GM21526 (cell line): ENCODE data around the gene KLHL3.
A peak's percentile ranks its signal among the peaks of the same experiment; 100 is the strongest.
"Not testable (repeated sequence)": the region's sequence is repeated elsewhere in the genome, so short reads cannot be mapped to it uniquely, and the experiment has no call there.

Experiments used
- ATAC-seq: cut with Tn5 transposase; IDR thresholded peaks from one replicate; pipeline ENCODE4 v1.9.1; 2021; ENCODE audit warnings: moderate library complexity; ENCODE audit not compliant: unreplicated experiment, low FRiP score

Gene KLHL3

GRCh38 chr5:137735555-137736284 lies at the start of gene KLHL3:
Gene KLHL3 (minus strand): TSS chr5:137736089. CDS start chr5:137735646, 443 bp downstream.
- peak; percentile 61 for ATAC-seq

GRCh38 chr5:137782984-137783536 lies 47.2 kb upstream of the KLHL3 start:
- ATAC-seq: no peak

GRCh38 chr5:137782055-137782454 lies 46.2 kb upstream of the KLHL3 start:
- no peak for ATAC-seq

GRCh38 chr5:137778772-137779564 lies 43.1 kb upstream of the KLHL3 start:
- ATAC-seq: no peak

- not testable (repeated sequence) for ATAC-seq
Measured at GRCh38 chr5:137767937-137768336, 32.0 kb upstream of the KLHL3 start.

- ATAC-seq: no peak
Measured at GRCh38 chr5:137761566-137761965, 25.7 kb upstream of the KLHL3 start.

- ATAC-seq: no peak
Measured at GRCh38 chr5:137760719-137761516, 25.0 kb upstream of the KLHL3 start.

GRCh38 chr5:137760294-137760693 lies 24.4 kb upstream of the KLHL3 start:
- ATAC-seq: no peak

- peak; percentile 39 for ATAC-seq
Measured at GRCh38 chr5:137758715-137759306, 22.9 kb upstream of the KLHL3 start.

GRCh38 chr5:137758121-137758520 lies 22.2 kb upstream of the KLHL3 start:
- ATAC-seq: no peak

GRCh38 chr5:137757634-137758033 lies 21.7 kb upstream of the KLHL3 start:
- no peak for ATAC-seq

GRCh38 chr5:137754961-137755762 lies 19.3 kb upstream of the KLHL3 start:
- ATAC-seq: no peak

GRCh38 chr5:137754188-137754960 lies 18.5 kb upstream of the KLHL3 start, which contains the start of gene HNRNPA0:
Gene HNRNPA0 (minus strand): TSS chr5:137754363. CDS start chr5:137754066, 297 bp downstream.
- ATAC-seq: peak; percentile 71

GRCh38 chr5:137753691-137754187 lies 17.9 kb upstream of the KLHL3 start:
- ATAC-seq: peak; percentile 16

GRCh38 chr5:137752905-137753690 lies 17.2 kb upstream of the KLHL3 start:
- no peak for ATAC-seq

- ATAC-seq: no peak
Measured at GRCh38 chr5:137751869-137752491, 16.1 kb upstream of the KLHL3 start.

- ATAC-seq: no peak
Measured at GRCh38 chr5:137750436-137750835, 14.5 kb upstream of the KLHL3 start.
